Osteocyte (in vitro differentiated cells): ENCODE data around the gene EIF4G3. TPM values are rescaled to one million over a fixed set of nuclear protein-coding genes. Genes with fewer than 3 reads are reported as not detected.
"Not testable (repeated sequence)": the region's sequence is repeated elsewhere in the genome, so short reads cannot be mapped to it uniquely, and the experiment has no call there.

ENCODE experiments used
- DNase-seq: peaks from one replicate; pipeline ENCODE4 v3.0.0; 2021; ENCODE audit warnings: mixed read lengths; ENCODE audit not compliant: unreplicated experiment; ENCODE audit errors: extremely low spot score
- H3K27ac Mint-ChIP-seq: one replicate; pipeline ENCODE4 v1.8.0; 2021; ENCODE audit warnings: mild to moderate bottlenecking, mixed read lengths; ENCODE audit not compliant: unreplicated experiment
- H3K27me3 Mint-ChIP-seq: one replicate; pipeline ENCODE4 v1.8.0; 2021; ENCODE audit warnings: mixed read lengths; ENCODE audit not compliant: unreplicated experiment
- H3K36me3 Mint-ChIP-seq: one replicate; pipeline ENCODE4 v1.8.0; 2021; ENCODE audit warnings: mixed read lengths; ENCODE audit not compliant: unreplicated experiment
- H3K4me1 Mint-ChIP-seq: one replicate; pipeline ENCODE4 v1.8.0; 2021; ENCODE audit warnings: mixed read lengths; ENCODE audit not compliant: unreplicated experiment
- H3K4me3 Mint-ChIP-seq: one replicate; pipeline ENCODE4 v1.8.0; 2021; ENCODE audit warnings: mild to moderate bottlenecking, moderate library complexity, mixed read lengths; ENCODE audit not compliant: unreplicated experiment
- H3K9me3 Mint-ChIP-seq: one replicate; pipeline ENCODE4 v1.8.0; 2021; ENCODE audit warnings: mixed read lengths; ENCODE audit not compliant: unreplicated experiment
- total RNA-seq: library from RNA; stranded (reverse); gene quantifications from 2 replicates; pipeline ENCODE4 v1.2.1, GENCODE V29; 2021
- TF ChIP-seq, protein P1 (sequence below): fragments of 200-600 bp; sonication (generic); IDR thresholded peaks from 2 replicates; pipeline ENCODE4 v1.5.0; 2021; ENCODE audit warnings: antibody characterized with exemption, mild to moderate bottlenecking, moderate library complexity

The EIF4G3 gene
- total RNA-seq, 1 donor from 2014 or later = 81.9 TPM

DNA sequence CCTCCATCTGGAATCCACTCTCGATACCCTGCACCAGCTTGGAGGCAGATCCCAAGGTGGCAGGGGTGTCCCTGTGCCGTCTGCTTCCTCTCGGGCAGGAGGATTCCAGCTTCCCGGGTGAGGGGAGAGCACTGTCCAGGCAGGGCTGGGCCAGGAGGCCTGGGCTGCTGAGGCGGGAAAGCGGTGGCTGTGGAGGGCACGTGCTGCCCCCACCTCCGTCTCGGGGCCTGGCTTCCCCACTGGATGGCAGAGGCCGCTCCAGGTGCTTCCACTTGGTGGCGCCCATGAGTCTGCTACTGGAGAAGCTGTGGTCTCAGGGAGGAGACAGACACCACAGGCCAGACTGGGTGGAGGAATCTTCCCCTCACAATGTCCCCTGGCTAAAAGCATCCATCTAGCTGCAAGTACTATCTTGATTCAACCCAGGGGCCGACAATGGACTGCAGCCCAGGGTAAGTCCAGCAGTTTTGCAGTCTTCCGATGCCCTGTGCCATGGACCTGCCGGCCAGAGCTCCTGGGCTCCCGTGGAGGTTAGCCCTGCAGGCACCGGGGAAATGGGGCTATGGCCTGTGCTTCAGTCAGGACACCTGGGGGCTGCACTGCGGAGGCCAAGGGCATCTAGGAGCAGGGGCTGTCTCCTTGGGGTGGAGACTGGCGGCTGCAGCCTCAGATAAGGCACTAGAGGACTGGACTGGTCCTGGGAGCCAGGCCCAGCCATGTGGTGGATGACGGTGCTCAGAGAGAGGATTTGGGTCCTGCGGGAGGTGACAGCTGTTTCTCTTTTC lies 41.3 kb upstream of the EIF4G3 start:
- TF ChIP-seq, protein P1, sequence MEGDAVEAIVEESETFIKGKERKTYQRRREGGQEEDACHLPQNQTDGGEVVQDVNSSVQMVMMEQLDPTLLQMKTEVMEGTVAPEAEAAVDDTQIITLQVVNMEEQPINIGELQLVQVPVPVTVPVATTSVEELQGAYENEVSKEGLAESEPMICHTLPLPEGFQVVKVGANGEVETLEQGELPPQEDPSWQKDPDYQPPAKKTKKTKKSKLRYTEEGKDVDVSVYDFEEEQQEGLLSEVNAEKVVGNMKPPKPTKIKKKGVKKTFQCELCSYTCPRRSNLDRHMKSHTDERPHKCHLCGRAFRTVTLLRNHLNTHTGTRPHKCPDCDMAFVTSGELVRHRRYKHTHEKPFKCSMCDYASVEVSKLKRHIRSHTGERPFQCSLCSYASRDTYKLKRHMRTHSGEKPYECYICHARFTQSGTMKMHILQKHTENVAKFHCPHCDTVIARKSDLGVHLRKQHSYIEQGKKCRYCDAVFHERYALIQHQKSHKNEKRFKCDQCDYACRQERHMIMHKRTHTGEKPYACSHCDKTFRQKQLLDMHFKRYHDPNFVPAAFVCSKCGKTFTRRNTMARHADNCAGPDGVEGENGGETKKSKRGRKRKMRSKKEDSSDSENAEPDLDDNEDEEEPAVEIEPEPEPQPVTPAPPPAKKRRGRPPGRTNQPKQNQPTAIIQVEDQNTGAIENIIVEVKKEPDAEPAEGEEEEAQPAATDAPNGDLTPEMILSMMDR = peak; percentile 49
- H3K9me3 Mint-ChIP-seq = no peaks in the 10 kb centered on the region
- H3K4me1 Mint-ChIP-seq = no peaks in the 10 kb centered on the region
- H3K4me3 Mint-ChIP-seq = no peak overlapping the region
- H3K36me3 Mint-ChIP-seq = peaks cover 15% of the 10 kb centered on the region
- no peak for DNase-seq
- H3K27me3 Mint-ChIP-seq = no peaks in the 10 kb centered on the region
- no peak overlapping the region for H3K27ac Mint-ChIP-seq

DNA sequence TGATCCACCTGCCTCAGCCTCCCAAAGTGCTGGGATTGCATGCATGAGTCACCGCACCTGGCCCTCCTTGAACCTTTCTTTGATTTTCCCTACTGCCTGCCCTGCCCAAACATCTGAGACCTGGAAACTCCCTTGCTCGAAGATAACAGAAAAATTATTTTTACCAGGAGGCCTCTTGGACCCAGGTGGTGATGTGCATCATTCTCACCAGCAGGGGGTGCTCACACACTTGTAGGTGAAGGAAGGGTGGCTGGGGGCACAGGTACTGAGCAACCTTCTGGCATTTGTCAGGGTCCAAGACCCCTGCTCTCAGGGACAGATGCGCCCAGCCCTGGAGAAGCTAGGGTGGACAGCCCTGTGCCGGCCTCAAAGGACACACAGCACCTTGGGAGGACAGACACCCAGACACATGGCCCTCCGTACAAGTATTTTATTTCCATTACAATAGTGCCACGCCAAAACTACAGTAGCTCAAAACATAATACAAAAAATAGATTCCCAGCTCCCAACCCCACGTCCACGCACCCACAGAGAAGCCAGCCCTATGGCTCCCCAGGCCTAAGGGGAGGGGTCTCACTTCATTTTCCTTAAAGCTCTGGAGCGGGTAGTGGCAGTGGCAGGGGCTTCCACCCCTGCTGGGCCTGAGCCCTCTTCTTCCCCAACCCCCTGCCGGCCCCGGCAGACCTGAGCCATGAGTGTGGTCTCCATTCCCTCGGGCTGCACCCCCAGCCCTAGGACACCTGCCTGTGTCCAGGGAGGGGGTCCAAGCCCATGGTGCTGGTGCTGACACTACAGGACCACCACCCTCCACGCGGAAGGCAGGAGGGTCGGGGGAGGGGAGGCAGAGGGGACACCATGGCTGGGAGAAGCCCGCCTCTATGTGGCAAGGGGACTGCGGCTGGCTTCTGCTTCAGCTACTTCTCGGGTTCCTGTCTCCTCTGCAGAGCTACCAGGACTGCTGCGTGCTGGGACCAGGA lies 40.4 kb upstream of the EIF4G3 start:
- Mint-ChIP-seq H3K4me3 (no peak overlapping the region), H3K9me3 (no peaks in the 10 kb centered on the region), H3K36me3 (peaks cover 13% of the 10 kb centered on the region), H3K27ac (no peak overlapping the region), H3K27me3 (no peaks in the 10 kb centered on the region), H3K4me1 (no peaks in the 10 kb centered on the region)
- TF ChIP-seq, protein P1 = peak; percentile 72
- no peak for DNase-seq

DNA sequence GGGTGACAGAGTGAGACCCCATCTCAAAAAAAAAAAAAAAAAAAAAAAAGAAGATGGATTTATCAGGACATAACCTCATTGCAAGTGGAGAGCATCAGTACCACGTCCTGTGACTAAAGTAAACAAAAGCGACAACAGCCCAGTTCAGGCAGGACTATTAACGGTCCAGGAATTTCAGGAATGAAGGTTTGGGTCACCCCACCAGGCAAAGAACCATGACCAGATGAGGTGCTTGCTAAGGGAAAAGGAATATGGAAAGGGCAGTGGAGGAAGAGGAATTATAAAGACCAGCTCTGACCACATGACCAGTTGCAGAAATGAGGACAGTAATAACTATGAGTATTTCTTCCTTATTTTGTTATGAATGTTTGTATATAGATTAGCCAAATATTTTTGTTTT lies 35.4 kb upstream of the EIF4G3 start:
- Mint-ChIP-seq H3K9me3 (no peaks in the 10 kb centered on the region), H3K4me1 (no peaks in the 10 kb centered on the region)

DNA sequence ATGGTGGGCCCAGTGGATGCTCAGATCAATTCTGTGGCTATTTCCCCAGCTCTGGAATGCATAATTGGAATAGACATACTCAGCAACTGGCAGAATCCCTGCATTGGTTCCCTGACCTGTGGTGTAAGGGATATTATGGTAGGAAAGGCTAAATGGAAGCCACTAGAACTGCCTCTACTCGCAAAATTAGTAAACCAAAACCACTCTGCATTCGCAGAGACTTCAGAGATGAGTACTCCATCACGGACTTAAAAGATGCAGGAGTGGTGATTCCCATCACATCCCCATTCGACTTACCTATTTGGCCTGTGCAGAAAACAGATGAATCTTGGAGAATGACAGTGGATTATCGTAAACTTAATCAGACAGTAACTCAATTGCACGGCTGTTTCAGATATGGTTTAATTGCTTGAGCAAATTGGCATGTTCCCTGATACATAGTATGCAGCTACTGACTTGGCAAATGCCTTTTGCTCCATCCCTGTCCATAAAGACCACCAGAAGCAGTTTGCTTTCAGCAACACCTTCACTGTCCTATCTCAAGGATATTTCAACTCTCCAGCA lies 31.5 kb upstream of the EIF4G3 start:
- H3K27ac Mint-ChIP-seq, H3K9me3 Mint-ChIP-seq, H3K4me3 Mint-ChIP-seq, H3K27me3 Mint-ChIP-seq, DNase-seq, H3K36me3 Mint-ChIP-seq, H3K4me1 Mint-ChIP-seq: not testable (repeated sequence)

More for the DNA sequence above, 35.4 kb upstream of the EIF4G3 start:
- peaks cover 4% of the 10 kb centered on the region for H3K36me3 Mint-ChIP-seq
- no peak for DNase-seq
- H3K4me3 Mint-ChIP-seq = no peak overlapping the region
- TF ChIP-seq, protein P1 = no peak
- H3K27me3 Mint-ChIP-seq = no peaks in the 10 kb centered on the region
- no peak overlapping the region for H3K27ac Mint-ChIP-seq

DNA sequence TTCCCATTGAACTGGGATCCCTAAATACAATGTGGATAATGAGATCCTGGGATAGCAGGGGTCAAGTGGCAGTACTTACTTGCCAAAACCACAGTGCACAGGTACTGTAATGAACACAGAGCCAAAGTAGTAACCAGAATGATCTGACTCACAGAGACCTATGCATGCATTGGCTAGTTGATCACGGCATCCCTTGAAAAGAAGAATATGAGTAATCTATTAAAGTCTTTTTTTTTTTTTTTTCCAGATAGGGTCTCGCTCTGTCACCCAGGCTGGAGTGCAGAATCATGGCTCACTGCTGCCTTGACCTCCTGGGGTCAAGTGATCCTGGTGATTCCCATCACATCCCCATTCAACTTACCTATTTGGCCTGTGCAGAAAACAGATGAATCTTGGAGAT lies 29.4 kb upstream of the EIF4G3 start:
- no peak for DNase-seq
- H3K4me1 Mint-ChIP-seq = no peaks in the 10 kb centered on the region
- H3K27me3 Mint-ChIP-seq = no peaks in the 10 kb centered on the region
- H3K4me3 Mint-ChIP-seq = no peak overlapping the region
- no peaks in the 10 kb centered on the region for H3K36me3 Mint-ChIP-seq
- no peaks in the 10 kb centered on the region for H3K9me3 Mint-ChIP-seq
- TF ChIP-seq, protein P1 = no peak
- no peak overlapping the region for H3K27ac Mint-ChIP-seq
